Mucosa of rectum (tissue), 2 donors: Measurements from ENCODE around the gene SLC2A13.
"Not testable (repeated sequence)": the region's sequence is repeated elsewhere in the genome, so short reads cannot be mapped to it uniquely, and the experiment has no call there.

Experiments
- H3K27ac ChIP-seq, 2 donors: one replicate each; pipeline ENCODE4 v1.7.0; 2013; ENCODE audit warnings: inconsistent platforms in 2 of 2, low read depth in 2 of 2, low read length in 2 of 2
- H3K27me3 ChIP-seq, 2 donors: one replicate each; pipeline ENCODE4 v1.7.0; 2013; ENCODE audit warnings: low read length in 2 of 2; ENCODE audit not compliant: control insufficient read depth in 2 of 2, insufficient read depth in 2 of 2
- H3K36me3 ChIP-seq, 2 donors: one replicate each; pipeline ENCODE4 v1.7.0; 2013; ENCODE audit warnings: low read length in 2 of 2; ENCODE audit not compliant: control insufficient read depth in 2 of 2, insufficient read depth in 2 of 2
- H3K4me1 ChIP-seq, 2 donors: one replicate each; pipeline ENCODE4 v1.7.0; 2013; ENCODE audit warnings: low read length in 2 of 2, mild to moderate bottlenecking in 1 of 2; ENCODE audit not compliant: control insufficient read depth in 2 of 2, insufficient read depth in 2 of 2
- H3K4me3 ChIP-seq, 2 donors: one replicate each; pipeline ENCODE4 v1.7.0; 2013; ENCODE audit warnings: low read length in 2 of 2
- H3K9ac ChIP-seq, 2 donors: one replicate each; pipeline ENCODE4 v1.7.0; 2013; ENCODE audit warnings: low read length in 2 of 2, low read depth in 1 of 2, mild to moderate bottlenecking in 1 of 2
- H3K9me3 ChIP-seq, 2 donors: one replicate each; pipeline ENCODE4 v1.7.0; 2013; ENCODE audit warnings: low read length in 2 of 2; ENCODE audit not compliant: control insufficient read depth in 2 of 2
- donor health status: healthy.
- donor health status: Normal muscosa, but diverticular disease.

Gene SLC2A13

DNA sequence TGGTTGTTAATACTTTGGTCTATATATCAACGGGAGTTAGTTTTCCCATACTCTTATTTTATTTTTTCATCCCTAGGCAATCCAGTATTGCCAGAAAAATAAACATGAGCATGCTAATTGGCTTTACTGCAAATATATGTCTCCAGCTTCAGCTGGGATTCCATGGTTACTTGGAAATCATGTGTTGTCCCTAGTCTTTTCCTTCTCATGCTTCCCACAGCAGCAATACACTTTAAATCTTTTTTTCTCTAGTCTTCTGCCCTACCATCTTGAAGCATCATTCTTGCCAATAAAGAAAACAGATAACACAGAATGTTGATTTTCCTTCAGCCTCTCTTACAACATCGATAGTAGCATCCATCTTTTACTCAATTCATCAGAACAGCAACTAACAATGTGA, 60.2 kb downstream of the SLC2A13 start:
- Histone ChIP-seq H3K27ac (no peak overlapping the region), H3K9me3 (no peaks in the 10 kb centered on the region), H3K4me1 (no peaks in the 10 kb centered on the region), H3K27me3 (no peaks in the 10 kb centered on the region), H3K9ac (no peak overlapping the region), H3K4me3 (no peak overlapping the region), H3K36me3 (no peaks in the 10 kb centered on the region)

DNA sequence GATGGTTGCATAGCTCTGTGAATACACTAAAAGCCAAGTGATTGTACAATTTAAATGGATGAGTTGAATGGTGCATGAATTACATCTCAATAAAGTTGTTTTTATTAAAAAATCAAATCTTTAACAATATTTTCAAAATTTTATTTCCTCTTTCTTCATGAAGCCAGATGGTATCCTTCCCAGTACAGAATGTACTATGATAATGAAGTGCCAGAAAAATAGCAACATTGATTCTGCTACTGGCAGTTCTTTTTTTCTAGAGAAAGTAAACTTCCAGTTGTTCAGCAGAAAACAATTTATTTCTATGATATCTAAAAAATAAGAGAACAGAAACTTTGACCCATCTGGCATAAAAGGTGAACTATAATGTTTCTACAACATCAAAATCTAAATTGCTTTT, 61.5 kb downstream of the SLC2A13 start:
- Histone ChIP-seq H3K4me1 (no peaks in the 10 kb centered on the region), H3K27ac (no peak overlapping the region), H3K9ac (no peak overlapping the region), H3K9me3 (no peaks in the 10 kb centered on the region), H3K4me3 (no peak overlapping the region), H3K36me3 (no peaks in the 10 kb centered on the region), H3K27me3 (no peaks in the 10 kb centered on the region)

DNA sequence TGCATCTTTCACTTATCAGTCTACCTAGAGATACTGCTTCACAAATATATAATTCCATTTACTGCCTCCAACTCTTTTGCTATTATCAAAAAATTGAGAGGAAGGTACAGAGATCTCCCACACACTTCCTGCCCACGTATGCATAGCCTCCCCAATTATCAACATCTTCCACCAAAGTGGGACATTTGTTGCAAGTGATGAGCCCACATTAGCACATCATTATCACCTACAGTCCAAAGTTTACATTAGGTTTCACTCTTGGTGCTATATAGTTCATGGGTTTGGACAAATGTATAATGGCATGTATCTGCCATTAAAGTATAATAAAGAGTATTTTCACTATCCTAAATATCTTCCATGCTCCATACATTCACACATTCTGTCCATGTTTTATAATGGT, 66.3 kb downstream of the SLC2A13 start:
- Histone ChIP-seq H3K4me3 (no peak overlapping the region), H3K27me3 (no peaks in the 10 kb centered on the region), H3K4me1 (no peaks in the 10 kb centered on the region), H3K9ac (no peak overlapping the region), H3K9me3 (no peaks in the 10 kb centered on the region), H3K27ac (no peak overlapping the region), H3K36me3 (no peaks in the 10 kb centered on the region)

DNA sequence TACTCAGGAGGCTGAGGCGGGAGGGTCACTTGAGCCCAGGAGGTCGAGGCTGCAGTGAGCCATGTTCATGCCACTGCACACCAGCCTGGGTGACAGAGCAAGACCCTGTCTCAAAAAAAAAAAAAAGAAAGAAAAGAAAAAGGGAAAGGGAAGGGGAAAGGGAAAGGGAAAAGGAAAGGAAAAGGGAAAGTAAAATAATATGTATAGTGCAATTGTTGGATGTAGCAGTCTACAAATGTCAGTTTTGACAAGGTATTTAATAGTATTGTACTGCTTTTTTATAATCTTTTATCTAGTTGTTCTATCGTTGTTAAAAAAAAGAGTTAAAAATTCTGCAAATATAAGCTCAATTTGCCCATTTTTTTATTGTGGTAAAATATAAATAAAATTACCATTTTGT, 67.3 kb downstream of the SLC2A13 start:
- Histone ChIP-seq H3K27me3 (no peaks in the 10 kb centered on the region), H3K9me3 (no peaks in the 10 kb centered on the region), H3K4me3 (no peak overlapping the region), H3K9ac (no peak overlapping the region), H3K36me3 (no peaks in the 10 kb centered on the region), H3K4me1 (no peaks in the 10 kb centered on the region), H3K27ac (no peak overlapping the region)

DNA sequence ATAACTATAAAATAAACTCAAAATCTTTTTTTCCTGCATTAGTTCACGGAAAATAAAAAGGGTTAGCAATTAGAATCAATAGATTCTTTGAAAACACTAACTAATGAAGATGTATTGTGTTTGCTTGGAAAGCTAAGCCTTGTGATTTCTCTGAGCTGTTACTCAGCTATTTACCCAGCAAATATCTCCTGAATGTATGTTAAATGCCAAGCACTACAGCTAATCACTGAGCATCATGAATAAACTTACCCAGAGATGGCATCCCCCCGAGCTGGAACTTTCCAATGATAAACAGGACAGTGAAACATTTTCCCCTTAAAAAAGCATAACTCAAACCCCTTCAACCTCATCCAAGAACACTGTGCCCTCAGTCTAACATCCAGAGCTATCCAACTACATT, 71.2 kb downstream of the SLC2A13 start:
- no peaks in the 10 kb centered on the region for H3K9me3 ChIP-seq
- no peaks in the 10 kb centered on the region for H3K27me3 ChIP-seq
- H3K4me3 ChIP-seq, result no peak overlapping the region
- no peak overlapping the region for H3K9ac ChIP-seq
- H3K4me1 ChIP-seq, result peaks cover 0 to 12% of the 10 kb centered on the region in 2 donors
- H3K36me3 ChIP-seq, result no peaks in the 10 kb centered on the region
- no peak overlapping the region for H3K27ac ChIP-seq

DNA sequence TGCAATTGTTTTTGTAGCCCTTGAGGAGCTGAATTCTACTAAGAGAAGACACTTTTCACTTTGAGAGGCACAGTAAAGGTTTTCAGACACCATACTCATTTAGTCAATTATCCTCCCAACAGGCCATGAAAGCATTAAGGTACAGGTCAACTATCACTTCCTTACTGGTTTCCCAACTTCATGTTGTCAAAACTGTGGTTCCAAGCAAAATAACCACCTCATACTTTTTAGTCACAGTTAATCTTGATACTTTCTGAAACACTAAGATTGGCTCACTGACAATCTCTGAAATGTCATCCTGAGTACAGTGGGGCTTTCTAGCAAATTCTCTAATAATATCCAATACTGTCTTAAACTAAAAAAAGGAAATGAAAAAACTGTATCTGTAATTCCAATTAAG, 71.7 kb downstream of the SLC2A13 start:
- H3K9me3 ChIP-seq, result no peaks in the 10 kb centered on the region
- H3K27me3 ChIP-seq, result no peaks in the 10 kb centered on the region
- H3K9ac ChIP-seq, result no peak overlapping the region
- H3K4me3 ChIP-seq, result no peak overlapping the region
- H3K27ac ChIP-seq, result no peak overlapping the region
- peaks cover 0 to 12% of the 10 kb centered on the region in 2 donors for H3K4me1 ChIP-seq
- no peaks in the 10 kb centered on the region for H3K36me3 ChIP-seq

DNA sequence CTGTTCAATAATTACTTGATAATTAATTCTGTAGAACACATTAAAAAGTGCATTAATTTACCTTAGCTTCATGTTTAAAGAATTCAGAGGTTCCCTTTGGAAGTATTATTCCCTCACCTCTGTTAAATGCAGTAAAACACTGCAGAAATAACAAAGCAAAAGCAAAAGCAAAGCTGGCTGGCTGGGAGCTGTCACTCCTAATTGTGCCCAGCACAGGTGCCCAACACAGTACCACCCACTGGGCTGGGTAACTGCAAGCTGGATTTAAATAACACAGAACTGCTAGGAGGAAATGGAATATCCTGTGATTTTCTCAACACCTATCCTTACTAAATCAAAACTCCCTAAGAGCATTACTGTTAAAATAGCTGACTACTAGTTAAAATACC, 72.6 kb downstream of the SLC2A13 start:
- H3K27ac ChIP-seq, result peak overlapping the region; percentile 39 to 50
- no peaks in the 10 kb centered on the region for H3K9me3 ChIP-seq
- peak overlapping the region in 1 of 2 donors; percentile 1 for H3K9ac ChIP-seq
- peak overlapping the region; percentile 38 to 48 for H3K4me3 ChIP-seq
- no peaks in the 10 kb centered on the region for H3K36me3 ChIP-seq
- peaks cover 0 to 12% of the 10 kb centered on the region in 2 donors for H3K4me1 ChIP-seq
- no peaks in the 10 kb centered on the region for H3K27me3 ChIP-seq

DNA sequence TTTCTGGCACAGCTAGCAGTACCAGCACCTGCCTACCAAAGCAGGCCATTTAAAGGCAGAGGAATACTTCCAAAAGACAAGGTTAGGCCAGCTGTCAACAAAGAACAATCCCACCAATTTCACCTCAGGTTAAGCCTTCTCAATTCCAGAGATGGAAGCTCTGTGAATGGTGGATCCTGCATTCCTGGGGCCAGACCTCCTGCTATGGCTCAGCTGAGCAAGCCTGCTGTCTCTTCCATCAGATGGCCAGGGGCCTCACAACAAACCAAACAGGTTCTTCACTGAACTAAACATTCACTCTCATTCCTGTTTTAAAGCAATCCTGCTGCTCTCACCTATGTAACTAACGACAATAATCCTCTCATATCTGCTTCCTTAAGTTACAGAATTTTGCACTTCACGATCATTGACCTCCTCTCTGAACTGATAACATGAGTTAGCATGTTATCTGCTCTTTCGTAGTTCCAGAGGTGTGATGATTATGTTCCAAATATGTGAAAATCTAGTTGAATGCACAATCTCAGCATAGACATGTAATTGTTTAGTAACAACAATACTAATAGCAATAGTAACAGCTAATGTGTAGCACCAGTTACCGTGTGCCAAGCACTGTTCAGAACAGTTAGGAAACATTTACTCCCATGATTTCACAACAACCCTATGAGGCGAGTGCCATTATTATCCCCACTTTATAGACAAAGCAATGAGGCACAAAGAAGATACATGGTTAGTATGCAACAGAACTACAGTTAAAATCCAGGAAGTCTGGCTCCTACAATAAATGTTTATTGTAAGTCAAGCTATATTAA, 73.2 kb downstream of the SLC2A13 start:
- Histone ChIP-seq H3K27me3 (no peaks in the 10 kb centered on the region), H3K9ac (peak overlapping the region in 1 of 2 donors; percentile 1), H3K9me3 (no peaks in the 10 kb centered on the region), H3K27ac (peak overlapping the region; percentile 39 to 50), H3K36me3 (no peaks in the 10 kb centered on the region), H3K4me1 (peaks cover 0 to 12% of the 10 kb centered on the region in 2 donors), H3K4me3 (peak overlapping the region; percentile 38 to 48)

DNA sequence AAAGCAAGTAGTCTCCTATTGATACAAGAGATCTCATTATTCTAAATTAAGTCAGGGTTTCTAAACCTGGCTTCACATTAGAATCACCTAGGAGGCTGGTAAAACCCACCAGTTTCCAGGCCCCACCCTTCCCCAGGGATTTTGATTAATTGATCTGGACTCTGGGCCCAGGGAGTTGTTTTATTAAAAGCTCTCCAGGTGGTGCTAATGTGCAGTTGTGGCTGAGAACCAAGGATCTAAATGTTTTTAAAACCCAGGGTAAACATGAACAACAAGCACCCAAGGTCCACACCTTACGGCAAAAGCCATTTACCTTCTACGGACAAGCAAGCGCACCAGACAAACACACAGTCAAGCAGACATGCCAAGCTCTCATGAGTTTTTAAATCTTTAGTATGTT, 73.9 kb downstream of the SLC2A13 start:
- peak overlapping the region in 1 of 2 donors; percentile 1 for H3K9ac ChIP-seq
- peaks cover 0 to 12% of the 10 kb centered on the region in 2 donors for H3K4me1 ChIP-seq
- H3K27me3 ChIP-seq, result no peaks in the 10 kb centered on the region
- no peaks in the 10 kb centered on the region for H3K9me3 ChIP-seq
- H3K4me3 ChIP-seq, result no peak overlapping the region
- H3K36me3 ChIP-seq, result no peaks in the 10 kb centered on the region
- peak overlapping the region in 1 of 2 donors; percentile 50 for H3K27ac ChIP-seq

DNA sequence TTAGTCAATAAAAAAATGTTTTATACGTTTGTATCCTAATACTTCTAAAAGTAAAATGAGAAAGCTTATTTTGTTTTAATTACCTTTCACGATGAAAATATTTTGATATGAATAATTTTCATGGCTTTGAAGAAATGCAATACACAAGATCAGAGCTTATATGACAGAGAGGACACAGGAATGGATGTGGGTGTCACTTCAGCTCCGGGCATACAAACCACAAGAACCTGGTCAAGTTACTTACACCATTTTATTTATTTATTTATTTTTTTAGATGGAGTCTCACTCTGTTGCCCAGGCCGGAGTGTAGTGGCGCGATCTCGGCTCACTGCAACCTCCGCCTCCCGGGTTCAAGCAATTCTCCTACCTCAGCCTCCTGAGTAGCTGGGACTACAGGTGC, 74.9 kb downstream of the SLC2A13 start:
- peaks cover 0 to 12% of the 10 kb centered on the region in 2 donors for H3K4me1 ChIP-seq
- H3K36me3 ChIP-seq, H3K9ac ChIP-seq, H3K27ac ChIP-seq, H3K9me3 ChIP-seq, H3K4me3 ChIP-seq, H3K27me3 ChIP-seq: not testable (repeated sequence)
